Neural progenitor cell (in vitro differentiated cells): ENCODE results near the gene TSC22D3. TPM values are rescaled to one million over a fixed set of nuclear protein-coding genes. Genes with fewer than 3 reads are reported as not detected.
A peak's percentile ranks its signal among the peaks of the same experiment; 100 is the strongest.

Experiments used
- DNase-seq: peaks from one replicate; pipeline ENCODE4 v3.0.0-alpha.2; 2016; ENCODE audit warnings: low spot score
- H2AFZ ChIP-seq: fragments of 200-600 bp; sonication (generic); replicated peaks from 2 replicates; pipeline ENCODE4 v1.6.1; 2016; ENCODE audit warnings: antibody characterized with exemption
- H3F3A ChIP-seq: fragments of 200-600 bp; sonication (generic); 2 replicates; pipeline ENCODE4 v1.6.1; 2016; ENCODE audit warnings: antibody characterized with exemption, low read depth
- H3K27ac ChIP-seq: fragments of 200-600 bp; sonication (generic); 2 replicates; pipeline ENCODE4 v1.5.1; 2016; ENCODE audit warnings: mild to moderate bottlenecking
- H3K27me3 ChIP-seq: fragments of 200-600 bp; sonication (generic); 2 replicates; pipeline ENCODE4 v1.6.1; 2016; ENCODE audit warnings: mild to moderate bottlenecking, moderate library complexity
- H3K36me3 ChIP-seq: fragments of 200-600 bp; sonication (generic); 2 replicates; pipeline ENCODE4 v1.5.1; 2016
- H3K4me1 ChIP-seq: fragments of 200-600 bp; sonication (generic); 2 replicates; pipeline ENCODE4 v1.6.1; 2016; ENCODE audit warnings: mixed run types
- H3K4me2 ChIP-seq: fragments of 200-600 bp; sonication (generic); 2 replicates; pipeline ENCODE4 v1.6.1; 2016
- H3K4me3 ChIP-seq: fragments of 200-600 bp; sonication (generic); 2 replicates; pipeline ENCODE4 v1.5.1; 2016
- H3K79me2 ChIP-seq: fragments of 200-600 bp; sonication (generic); 2 replicates; pipeline ENCODE4 v1.6.1; 2016; ENCODE audit warnings: low read depth
- H3K9ac ChIP-seq: fragments of 200-600 bp; sonication (generic); 2 replicates; pipeline ENCODE4 v1.6.1; 2016
- H3K9me3 ChIP-seq: fragments of 200-600 bp; sonication (generic); 2 replicates; pipeline ENCODE4 v1.5.1; 2016; ENCODE audit warnings: low read depth
- H4K20me1 ChIP-seq: fragments of 200-600 bp; sonication (generic); 2 replicates; pipeline ENCODE4 v1.6.1; 2016; ENCODE audit warnings: low read depth
- H3K27ac Mint-ChIP-seq: 3 replicates; pipeline ENCODE4 v1.8.0; 2021; ENCODE audit warnings: mixed read lengths
- H3K27me3 Mint-ChIP-seq: 2 replicates; pipeline ENCODE4 v1.8.0; 2022; ENCODE audit warnings: low read depth, mild to moderate bottlenecking, inconsistent platforms, moderate library complexity, mixed read lengths; ENCODE audit not compliant: insufficient read depth
- H3K36me3 Mint-ChIP-seq: 3 replicates; pipeline ENCODE4 v1.8.0; 2021; ENCODE audit warnings: mixed read lengths
- H3K4me1 Mint-ChIP-seq: 3 replicates; pipeline ENCODE4 v1.8.0; 2021; ENCODE audit warnings: mixed read lengths
- H3K4me3 Mint-ChIP-seq: 3 replicates; pipeline ENCODE4 v1.8.0; 2021; ENCODE audit warnings: mild to moderate bottlenecking, moderate library complexity, mixed read lengths
- H3K9me3 Mint-ChIP-seq: 3 replicates; pipeline ENCODE4 v1.8.0; 2020; ENCODE audit warnings: mixed read lengths
- EZH2 ChIP-seq: fragments of 200-600 bp; sonication (generic); IDR thresholded peaks from 2 replicates; pipeline ENCODE4 v1.6.1; 2017; ENCODE audit warnings: antibody characterized with exemption, mild to moderate bottlenecking, moderate library complexity
- EZH2phosphoT487 ChIP-seq: fragments of 200-600 bp; sonication (generic); IDR thresholded peaks from 2 replicates; pipeline ENCODE4 v1.6.1; 2017; ENCODE audit warnings: antibody characterized with exemption
- total RNA-seq: library from RNA; depleted of rRNA; stranded (reverse); fragments of >200 nt; gene quantifications from 2 replicates; pipeline ENCODE4 v1.2.3, GENCODE V29; 2015; ENCODE audit warnings: low replicate concordance
- TF ChIP-seq, protein P1 (sequence below): fragments of 200-600 bp; sonication (generic); IDR thresholded peaks from 2 replicates; pipeline ENCODE4 v1.5.1; 2017; ENCODE audit warnings: antibody characterized with exemption, mild to moderate bottlenecking

The TSC22D3 gene
- total RNA-seq, 1 donor from 2014 or later = 44.9 TPM

DNA sequence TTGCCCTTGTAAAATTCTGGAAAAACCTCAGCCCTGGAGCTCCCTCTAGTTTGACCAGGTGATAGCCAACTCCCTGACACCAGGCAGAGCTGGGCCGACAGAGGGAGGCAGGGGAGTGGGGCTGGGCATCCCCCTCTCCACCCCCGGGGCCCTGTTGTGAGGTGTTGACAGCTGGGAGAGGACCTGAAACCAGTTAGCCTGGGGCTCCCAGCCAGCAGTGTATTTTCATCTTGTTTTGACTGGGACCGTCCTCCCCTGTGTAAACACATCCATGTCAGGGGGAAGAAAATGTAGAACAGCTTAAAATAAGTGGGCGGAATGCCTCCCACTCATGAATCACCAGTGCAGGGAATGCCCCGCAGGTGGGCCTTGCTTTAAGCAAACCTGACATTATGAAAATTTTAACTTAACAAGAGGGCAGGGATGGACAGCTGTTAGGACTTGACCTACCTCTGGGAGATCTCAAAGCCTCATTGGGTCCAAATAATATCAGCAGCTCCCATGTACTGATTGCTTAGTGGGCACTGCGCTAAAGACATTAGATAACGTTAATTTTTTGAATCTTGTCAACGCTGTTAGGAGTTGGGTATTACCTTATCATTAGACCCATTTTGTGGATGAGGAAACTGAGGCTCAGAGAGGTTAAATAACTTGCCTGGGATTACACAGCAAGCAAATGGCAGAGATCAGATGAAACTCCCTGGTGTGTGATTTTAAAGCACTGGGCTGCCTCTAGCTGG is 45.9 kb downstream of the TSC22D3 start:
- Mint-ChIP-seq H3K4me1 (peaks cover 51% of the 10 kb centered on the region), H3K27me3 (peaks cover 24% of the 10 kb centered on the region)
- H3K4me1 ChIP-seq = peaks cover 30% of the 10 kb centered on the region

DNA sequence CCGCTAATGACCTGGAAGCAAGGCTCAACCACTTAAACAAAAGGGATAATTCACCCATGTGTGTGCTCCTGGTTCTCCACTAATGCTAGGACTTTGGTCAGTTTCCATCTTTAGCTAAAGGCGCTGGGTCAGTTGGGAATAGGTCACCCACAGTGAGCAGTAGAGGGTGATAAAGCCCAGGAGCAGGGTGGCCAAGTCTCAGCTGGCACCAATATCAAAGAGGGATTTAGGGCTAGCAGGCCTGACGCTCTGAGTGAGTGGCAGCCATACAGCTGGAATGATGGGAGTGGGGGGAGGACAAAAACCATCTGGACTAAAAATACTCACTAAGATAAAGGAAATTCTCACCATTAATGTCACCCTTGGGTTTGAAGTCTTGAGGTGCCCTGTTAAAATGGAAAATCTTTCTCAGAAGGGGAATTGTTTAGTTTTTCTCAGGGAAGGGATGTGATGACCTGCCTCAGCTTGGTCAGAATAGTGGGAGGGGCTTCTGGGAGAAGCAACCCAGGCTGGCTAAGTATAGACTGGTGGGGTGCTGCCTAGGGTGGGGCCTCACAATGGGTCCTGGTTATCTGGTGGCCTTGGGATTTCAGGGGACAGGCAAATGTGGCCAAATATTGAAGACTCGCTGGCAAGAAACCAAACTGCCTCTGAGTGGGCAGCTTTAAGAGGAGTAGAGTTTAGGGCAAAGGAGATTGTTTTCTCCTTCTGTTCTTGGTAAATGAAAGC is 47.1 kb downstream of the TSC22D3 start:
- H3K4me3 Mint-ChIP-seq = no peak overlapping the region
- H3K27me3 Mint-ChIP-seq = peaks cover 28% of the 10 kb centered on the region
- H3K9ac ChIP-seq = no peak overlapping the region
- H3K27ac Mint-ChIP-seq = peak overlapping the region; percentile 50
- peaks cover 30% of the 10 kb centered on the region for H3K4me1 ChIP-seq
- no peaks in the 10 kb centered on the region for H3K9me3 ChIP-seq
- DNase-seq = no peak
- H3K36me3 Mint-ChIP-seq = no peaks in the 10 kb centered on the region
- peaks cover 4% of the 10 kb centered on the region for H3K9me3 Mint-ChIP-seq
- peaks cover 24% of the 10 kb centered on the region for H3F3A ChIP-seq
- no peak overlapping the region for H3K27ac ChIP-seq
- H3K36me3 ChIP-seq = no peaks in the 10 kb centered on the region
- H3K4me1 Mint-ChIP-seq = peaks cover 53% of the 10 kb centered on the region
- no peaks in the 10 kb centered on the region for H3K27me3 ChIP-seq
- no peak overlapping the region for H3K4me3 ChIP-seq
- no peak overlapping the region for H3K4me2 ChIP-seq
- no peak overlapping the region for H2AFZ ChIP-seq
- H4K20me1 ChIP-seq = no peaks in the 10 kb centered on the region
- no peaks in the 10 kb centered on the region for H3K79me2 ChIP-seq
- TF ChIP-seq EZH2phosphoT487 (no peak), EZH2 (no peak)
- TF ChIP-seq, protein P1, sequence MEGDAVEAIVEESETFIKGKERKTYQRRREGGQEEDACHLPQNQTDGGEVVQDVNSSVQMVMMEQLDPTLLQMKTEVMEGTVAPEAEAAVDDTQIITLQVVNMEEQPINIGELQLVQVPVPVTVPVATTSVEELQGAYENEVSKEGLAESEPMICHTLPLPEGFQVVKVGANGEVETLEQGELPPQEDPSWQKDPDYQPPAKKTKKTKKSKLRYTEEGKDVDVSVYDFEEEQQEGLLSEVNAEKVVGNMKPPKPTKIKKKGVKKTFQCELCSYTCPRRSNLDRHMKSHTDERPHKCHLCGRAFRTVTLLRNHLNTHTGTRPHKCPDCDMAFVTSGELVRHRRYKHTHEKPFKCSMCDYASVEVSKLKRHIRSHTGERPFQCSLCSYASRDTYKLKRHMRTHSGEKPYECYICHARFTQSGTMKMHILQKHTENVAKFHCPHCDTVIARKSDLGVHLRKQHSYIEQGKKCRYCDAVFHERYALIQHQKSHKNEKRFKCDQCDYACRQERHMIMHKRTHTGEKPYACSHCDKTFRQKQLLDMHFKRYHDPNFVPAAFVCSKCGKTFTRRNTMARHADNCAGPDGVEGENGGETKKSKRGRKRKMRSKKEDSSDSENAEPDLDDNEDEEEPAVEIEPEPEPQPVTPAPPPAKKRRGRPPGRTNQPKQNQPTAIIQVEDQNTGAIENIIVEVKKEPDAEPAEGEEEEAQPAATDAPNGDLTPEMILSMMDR = no peak

More for the DNA sequence above, 45.9 kb downstream of the TSC22D3 start:
- Mint-ChIP-seq H3K27ac (no peak overlapping the region), H3K4me3 (no peak overlapping the region), H3K36me3 (no peaks in the 10 kb centered on the region), H3K9me3 (peaks cover 2% of the 10 kb centered on the region)
- TF ChIP-seq, protein P1 = no peak
- TF ChIP-seq EZH2 (no peak), EZH2phosphoT487 (no peak)
- Histone ChIP-seq H3K4me2 (no peak overlapping the region), H3F3A (peaks cover 24% of the 10 kb centered on the region), H3K4me3 (no peak overlapping the region), H3K79me2 (no peaks in the 10 kb centered on the region), H2AFZ (no peak overlapping the region), H4K20me1 (no peaks in the 10 kb centered on the region), H3K27me3 (no peaks in the 10 kb centered on the region), H3K9me3 (no peaks in the 10 kb centered on the region), H3K36me3 (no peaks in the 10 kb centered on the region), H3K9ac (no peak overlapping the region), H3K27ac (no peak overlapping the region)
- no peak for DNase-seq

DNA sequence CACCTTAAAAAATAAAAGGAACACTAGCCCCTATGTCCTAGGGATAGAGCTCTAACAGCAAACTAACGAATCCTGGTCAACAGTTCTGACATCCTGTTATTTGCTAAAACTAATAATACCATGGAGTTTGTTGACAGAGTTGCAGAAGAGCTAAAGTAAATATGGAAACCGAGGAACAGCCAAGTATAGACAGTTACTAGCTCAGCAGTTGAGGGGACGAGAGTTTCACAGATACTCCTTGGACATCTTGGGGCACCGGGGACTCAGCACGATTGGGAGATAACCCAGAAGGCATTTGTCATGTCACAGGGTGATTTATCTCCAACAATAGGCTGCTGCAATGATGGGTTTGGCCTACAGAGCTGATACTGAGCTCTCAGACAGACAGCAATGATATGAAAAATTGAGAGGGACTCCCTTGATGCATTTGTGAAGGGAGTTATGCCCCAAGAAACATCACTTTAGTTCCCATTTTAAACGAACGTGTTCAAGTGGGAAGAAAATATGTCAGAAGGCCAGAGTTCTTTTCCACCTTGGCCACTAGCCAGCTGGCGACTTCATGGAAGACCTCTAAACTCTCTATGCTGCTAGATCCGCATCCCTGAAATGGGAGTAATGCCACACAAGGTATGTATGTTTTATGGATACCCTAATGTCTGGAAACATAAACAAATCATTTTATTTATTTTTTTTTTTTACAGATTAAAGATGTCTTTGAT is 48.6 kb downstream of the TSC22D3 start:
- peaks cover 18% of the 10 kb centered on the region for H3K27me3 Mint-ChIP-seq
- no peaks in the 10 kb centered on the region for H3K9me3 ChIP-seq
- H3K4me1 Mint-ChIP-seq = peaks cover 49% of the 10 kb centered on the region
- no peaks in the 10 kb centered on the region for H3K36me3 ChIP-seq
- no peak overlapping the region for H3K4me3 ChIP-seq
- no peak overlapping the region for H2AFZ ChIP-seq
- no peaks in the 10 kb centered on the region for H3K36me3 Mint-ChIP-seq
- H3K9ac ChIP-seq = no peak overlapping the region
- H3K4me2 ChIP-seq = no peak overlapping the region
- peaks cover 2% of the 10 kb centered on the region for H3K9me3 Mint-ChIP-seq
- H3K27ac ChIP-seq = no peak overlapping the region
- H3K4me3 Mint-ChIP-seq = no peak overlapping the region
- H3K79me2 ChIP-seq = no peaks in the 10 kb centered on the region
- H3K27me3 ChIP-seq = no peaks in the 10 kb centered on the region
- DNase-seq = no peak
- TF ChIP-seq EZH2phosphoT487 (no peak), EZH2 (no peak)
- TF ChIP-seq, protein P1 = no peak
- no peaks in the 10 kb centered on the region for H4K20me1 ChIP-seq
- peaks cover 24% of the 10 kb centered on the region for H3F3A ChIP-seq
- no peak overlapping the region for H3K27ac Mint-ChIP-seq
- H3K4me1 ChIP-seq = peaks cover 26% of the 10 kb centered on the region
